Measurements from ENCODE around the gene ZBTB7C. TPM values are rescaled to one million over a fixed set of nuclear protein-coding genes. Genes with fewer than 3 reads are reported as not detected.

ZBTB7C gene
- total and polyA plus RNA-seq, 4 donors, result 0.19 to 1.1 (median 0.45) TPM

DNA sequence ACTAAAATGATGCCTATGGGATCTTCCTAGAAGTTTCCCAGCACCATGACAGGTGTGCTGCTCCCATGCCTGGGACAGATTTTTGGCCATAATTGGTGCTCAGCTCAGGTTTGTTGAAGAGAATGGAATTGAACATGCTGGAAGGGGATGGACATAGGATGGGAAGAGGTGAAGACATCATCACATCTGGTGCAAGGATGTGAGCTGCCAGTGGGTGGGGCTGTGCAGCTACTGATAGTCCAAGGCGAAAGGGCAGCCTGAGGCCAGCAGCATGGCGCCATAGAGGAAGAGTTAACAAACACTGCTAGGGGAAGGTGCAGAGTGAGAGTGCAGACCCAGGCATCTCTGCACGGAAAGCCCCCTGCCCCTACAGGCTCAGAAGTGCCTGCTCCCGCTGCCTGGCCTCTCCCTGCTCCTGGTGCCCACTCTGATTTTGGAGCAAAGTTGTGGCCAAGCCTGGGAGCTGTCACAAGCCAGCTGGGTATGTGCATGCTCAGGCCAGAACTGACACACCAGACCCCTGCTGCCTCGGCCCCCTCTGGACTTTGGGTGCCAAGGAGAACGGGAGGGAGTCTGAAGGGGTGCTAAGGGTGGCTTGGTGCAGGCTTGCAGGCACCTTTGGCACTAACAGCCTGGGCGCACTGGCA is 178.6 kb downstream of the ZBTB7C start (continued):
- TF ChIP-seq, protein P1, sequence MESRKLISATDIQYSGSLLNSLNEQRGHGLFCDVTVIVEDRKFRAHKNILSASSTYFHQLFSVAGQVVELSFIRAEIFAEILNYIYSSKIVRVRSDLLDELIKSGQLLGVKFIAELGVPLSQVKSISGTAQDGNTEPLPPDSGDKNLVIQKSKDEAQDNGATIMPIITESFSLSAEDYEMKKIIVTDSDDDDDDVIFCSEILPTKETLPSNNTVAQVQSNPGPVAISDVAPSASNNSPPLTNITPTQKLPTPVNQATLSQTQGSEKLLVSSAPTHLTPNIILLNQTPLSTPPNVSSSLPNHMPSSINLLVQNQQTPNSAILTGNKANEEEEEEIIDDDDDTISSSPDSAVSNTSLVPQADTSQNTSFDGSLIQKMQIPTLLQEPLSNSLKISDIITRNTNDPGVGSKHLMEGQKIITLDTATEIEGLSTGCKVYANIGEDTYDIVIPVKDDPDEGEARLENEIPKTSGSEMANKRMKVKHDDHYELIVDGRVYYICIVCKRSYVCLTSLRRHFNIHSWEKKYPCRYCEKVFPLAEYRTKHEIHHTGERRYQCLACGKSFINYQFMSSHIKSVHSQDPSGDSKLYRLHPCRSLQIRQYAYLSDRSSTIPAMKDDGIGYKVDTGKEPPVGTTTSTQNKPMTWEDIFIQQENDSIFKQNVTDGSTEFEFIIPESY (IDR thresholded peaks at IDR 0.05), result no peak
- TF ChIP-seq JUND (IDR thresholded peaks at IDR 0.05), result no peak
- TF ChIP-seq FOXA2 (IDR thresholded peaks at IDR 0.05), result no peak
- TF ChIP-seq MAX (IDR thresholded peaks at IDR 0.05), result no peak

- Histone ChIP-seq H3K36me3 (ENCODE audit: control insufficient read depth in 4 of 4, insufficient read depth in 3 of 4, low read depth in 1 of 4, low read length in 3 of 4) (no peaks in the 10 kb centered on the region), H3K27ac (ENCODE audit: low read depth in 1 of 2, low read length in 2 of 2) (no peak overlapping the region), H3K9ac (ENCODE audit: low read depth in 1 of 2, low read length in 2 of 2) (no peak overlapping the region), H3K9me3 (ENCODE audit: control insufficient read depth in 4 of 4, low read length in 3 of 4) (no peaks in the 10 kb centered on the region), H3K4me1 (ENCODE audit: control insufficient read depth in 4 of 4, insufficient read depth in 4 of 4, low read length in 3 of 4) (peaks cover 0 to 6% (median 0%) of the 10 kb centered on the region in 4 donors), H3K27me3 (ENCODE audit: control insufficient read depth in 4 of 4, insufficient read depth in 4 of 4, low read length in 3 of 4) (no peaks in the 10 kb centered on the region), H3K4me3 (ENCODE audit: low read depth in 1 of 3, low read length in 3 of 3) (no peak overlapping the region)
- DNase-seq (ENCODE audit: low spot score), result no peak
- TF ChIP-seq FOXA2 (IDR thresholded peaks at IDR 0.05), result no peak
- no peak for TF ChIP-seq SP1 (IDR thresholded peaks at IDR 0.05)
- no peak for TF ChIP-seq GABPA (IDR thresholded peaks at IDR 0.05 in 1 of 2, conservative IDR thresholded peaks at IDR 0.05 in 1 of 2)
- TF ChIP-seq NR2F2 (IDR thresholded peaks at IDR 0.05), result no peak
- TF ChIP-seq TAF1 (conservative IDR thresholded peaks at IDR 0.05), result no peak
- TF ChIP-seq, protein P2, sequence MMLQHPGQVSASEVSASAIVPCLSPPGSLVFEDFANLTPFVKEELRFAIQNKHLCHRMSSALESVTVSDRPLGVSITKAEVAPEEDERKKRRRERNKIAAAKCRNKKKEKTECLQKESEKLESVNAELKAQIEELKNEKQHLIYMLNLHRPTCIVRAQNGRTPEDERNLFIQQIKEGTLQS (IDR thresholded peaks at IDR 0.05), result no peak
- no peak for TF ChIP-seq HNF4G (IDR thresholded peaks at IDR 0.05)
- TF ChIP-seq RXRA (IDR thresholded peaks at IDR 0.05), result no peak
- no peak for TF ChIP-seq REST (IDR thresholded peaks at IDR 0.05)
- TF ChIP-seq FOXA1 (IDR thresholded peaks at IDR 0.05), result no peak
- TF ChIP-seq CTCF (IDR thresholded peaks at IDR 0.05; ENCODE audit: low read depth, low read length, missing input control), result no peak
- no peak for TF ChIP-seq RAD21 (IDR thresholded peaks at IDR 0.05)
- no peak for TF ChIP-seq HNF4A (conservative IDR thresholded peaks at IDR 0.05)
- TF ChIP-seq EGR1 (IDR thresholded peaks at IDR 0.05; ENCODE audit: low read depth in 2 of 2), result no peak
- TF ChIP-seq JUND (IDR thresholded peaks at IDR 0.05), result no peak
- no peak for TF ChIP-seq YY1 (IDR thresholded peaks at IDR 0.05)
- TF ChIP-seq, protein P1 (IDR thresholded peaks at IDR 0.05), result no peak
- no peak for TF ChIP-seq MAX (IDR thresholded peaks at IDR 0.05)
- WGBS, result 64% methylated on average over 8 of the region's 8 CpGs
Measured at GRCh38 chr18:48229552-48229981, 179.6 kb downstream of the ZBTB7C start.

Measured in liver (tissue), 9 donors.